Keratinocyte (primary cell): ENCODE measurements around the gene ERC2. TPM values are rescaled to one million over a fixed set of nuclear protein-coding genes. Genes with fewer than 3 reads are reported as not detected.

Source experiments
- DNase-seq: peaks from one replicate; pipeline ENCODE4 v3.0.0-alpha.2; 2011; ENCODE audit warnings: low read depth, missing footprints, low spot score
- FAIRE-seq: peaks from 2 replicates; lab custom pipeline; 2011; peaks lifted over from hg19 to GRCh38; lab: Jason Lieb, UNC
- H2AFZ ChIP-seq: 2 replicates; pipeline ENCODE4 v1.6.0; 2012; ENCODE audit warnings: low read length, control low read depth, inconsistent platforms; ENCODE audit not compliant: control insufficient read depth
- H3K27ac ChIP-seq: 2 replicates; pipeline ENCODE4 v1.5.1; 2011; ENCODE audit warnings: low read length; ENCODE audit not compliant: control insufficient read depth, insufficient read depth
- H3K27me3 ChIP-seq: 3 replicates; pipeline ENCODE4 v1.6.0; 2011; ENCODE audit warnings: low read length; ENCODE audit not compliant: control insufficient read depth, insufficient read depth; ENCODE audit errors: extremely low read depth
- H3K36me3 ChIP-seq, 2 experiments: 2 replicates in 1 of 2; 3 replicates in 1 of 2; pipeline ENCODE4 v1.5.1; 2011; ENCODE audit warnings: low read length in 2 of 2, mild to moderate bottlenecking in 1 of 2; ENCODE audit not compliant: control insufficient read depth in 2 of 2, insufficient read depth in 2 of 2; ENCODE audit errors: extremely low read depth in 1 of 2
- H3K4me1 ChIP-seq: 3 replicates; pipeline ENCODE4 v1.5.1; 2011; ENCODE audit warnings: low read length; ENCODE audit not compliant: control insufficient read depth, insufficient read depth; ENCODE audit errors: extremely low read depth
- H3K4me2 ChIP-seq: 3 replicates; pipeline ENCODE4 v1.6.0; 2011; ENCODE audit warnings: low read depth, low read length; ENCODE audit not compliant: control insufficient read depth, insufficient read depth; ENCODE audit errors: extremely low read depth
- H3K4me3 ChIP-seq, 3 experiments: fragments of 200-600 bp in 1 of 3; sonication (generic) in 1 of 3; 2 replicates in 2 of 3; 3 replicates in 1 of 3; pipeline ENCODE4 v1.5.1; 2011 to 2016; ENCODE audit warnings: low read length in 3 of 3, mild to moderate bottlenecking in 3 of 3, control low read depth in 2 of 3, inconsistent platforms in 1 of 3, low read depth in 1 of 3, mixed read lengths in 1 of 3, mixed run types in 1 of 3, moderate library complexity in 1 of 3; ENCODE audit not compliant: control insufficient read depth in 2 of 3, insufficient read depth in 2 of 3; ENCODE audit errors: extremely low read depth in 1 of 3
- H3K79me2 ChIP-seq: 2 replicates; pipeline ENCODE4 v1.6.0; 2012; ENCODE audit warnings: low read length; ENCODE audit not compliant: control insufficient read depth, insufficient read depth
- H3K9ac ChIP-seq: 3 replicates; pipeline ENCODE4 v1.6.0; 2011; ENCODE audit warnings: low read length; ENCODE audit not compliant: control insufficient read depth, insufficient read depth; ENCODE audit errors: extremely low read depth
- H3K9me1 ChIP-seq: 3 replicates; pipeline ENCODE4 v1.6.0; 2011; ENCODE audit warnings: low read length; ENCODE audit not compliant: control insufficient read depth, insufficient read depth; ENCODE audit errors: extremely low read depth
- H3K9me3 ChIP-seq: 2 replicates; pipeline ENCODE4 v1.5.1; 2012; ENCODE audit warnings: low read depth, low read length; ENCODE audit not compliant: control insufficient read depth
- H4K20me1 ChIP-seq: 3 replicates; pipeline ENCODE4 v1.6.0; 2011; ENCODE audit warnings: low read length; ENCODE audit not compliant: control insufficient read depth, insufficient read depth; ENCODE audit errors: extremely low read depth
- CTCF ChIP-seq, 3 experiments: IDR thresholded peaks in 1 of 3; conservative IDR thresholded peaks in 1 of 3; optimal IDR thresholded peaks in 1 of 3; 2 replicates in 2 of 3; 3 replicates in 1 of 3; pipeline versions ENCODE3 to v1.5.1; 2011; ENCODE audit warnings: low read length in 3 of 3, mild to moderate bottlenecking in 3 of 3, moderate library complexity in 2 of 3, control low read depth in 1 of 3, inconsistent platforms in 1 of 3; ENCODE audit not compliant: insufficient read depth in 2 of 3; ENCODE audit errors: extremely low read depth in 1 of 3
- EZH2 ChIP-seq: IDR thresholded peaks from one replicate; pipeline ENCODE4 v1.6.1; 2012; ENCODE audit warnings: inconsistent platforms, mild to moderate bottlenecking, low read length, moderate library complexity
- dilution Hi-C: fragments of 300-500 bp; cut with MboI; formaldehyde crosslinking; loops from one replicate; pipeline ENCODE4 v1.7.0; 2020; ENCODE audit warnings: low sequenced_read_pairs; ENCODE audit not compliant: extremely low pct_ligation_motif_present
- polyA plus RNA-seq, 5 experiments: library from polyadenylated mRNA; depleted of rRNA in 3 of 5; stranded (reverse) in 3 of 5; stranded (forward) in 1 of 5; unstranded in 1 of 5; fragments of >200 nt; gene quantifications; 1 replicate in 1 of 5; 2 replicates in 3 of 5; 3 replicates in 1 of 5; pipeline versions ENCODE4 v1.2.1 to v1.2.3, GENCODE V29; 2011 to 2012; ENCODE audit warnings: missing spikeins in 2 of 5, low read depth in 1 of 5, low replicate concordance in 1 of 5

ERC2 gene
- polyA plus RNA-seq, 1 donor (not counting 4 experiments of a cell fraction or from before 2014, with no cell fraction given): 0.08 TPM

- Histone ChIP-seq H3K4me1 (no peaks in the 10 kb centered on the region), H3K9me1 (no peaks in the 10 kb centered on the region), H3K79me2 (no peaks in the 10 kb centered on the region), H3K27me3 (no peaks in the 10 kb centered on the region), H3K9me3 (no peaks in the 10 kb centered on the region), H2AFZ (no peak overlapping the region), H3K27ac (no peak overlapping the region), H3K36me3 (no peaks in the 10 kb centered on the region), H4K20me1 (no peaks in the 10 kb centered on the region), H3K4me2 (no peak overlapping the region), H3K9ac (no peak overlapping the region), H3K4me3 (no peak overlapping the region)
- dilution Hi-C loops: no loop called here
- DNase-seq (no peak), FAIRE-seq (no peak)
- TF ChIP-seq CTCF (optimal IDR thresholded peaks at IDR 0.05 in 1 of 3, IDR thresholded peaks at IDR 0.05 in 1 of 3, conservative IDR thresholded peaks at IDR 0.05 in 1 of 3; ENCODE audit: extremely low read depth in 1 of 3, insufficient read depth in 2 of 3, low read length in 3 of 3): no peak
- TF ChIP-seq EZH2: no peak
Measured at GRCh38 chr3:55775366-55776154, 692.7 kb downstream of the ERC2 start.

GRCh38 chr3:55774856-55775255 is 693.4 kb downstream of the ERC2 start:
- H3K27ac ChIP-seq: no peak overlapping the region
- H3K9me1 ChIP-seq: no peaks in the 10 kb centered on the region
- no peaks in the 10 kb centered on the region for H4K20me1 ChIP-seq
- no peak overlapping the region for H3K9ac ChIP-seq
- no peaks in the 10 kb centered on the region for H3K79me2 ChIP-seq
- no peak overlapping the region for H3K4me2 ChIP-seq
- H2AFZ ChIP-seq: no peak overlapping the region
- H3K4me1 ChIP-seq: no peaks in the 10 kb centered on the region
- TF ChIP-seq CTCF (optimal IDR thresholded peaks at IDR 0.05 in 1 of 3, IDR thresholded peaks at IDR 0.05 in 1 of 3, conservative IDR thresholded peaks at IDR 0.05 in 1 of 3; ENCODE audit: extremely low read depth in 1 of 3, insufficient read depth in 2 of 3, low read length in 3 of 3) (no peak), EZH2 (no peak)
- no peak overlapping the region for H3K4me3 ChIP-seq
- H3K9me3 ChIP-seq: no peaks in the 10 kb centered on the region
- no peaks in the 10 kb centered on the region for H3K27me3 ChIP-seq
- no peaks in the 10 kb centered on the region for H3K36me3 ChIP-seq
- no peak for FAIRE-seq
- no peak for DNase-seq
- dilution Hi-C loops: no loop called here
